LNCaP clone FGC (cell line): Measurements from ENCODE around the gene ESD.
A peak's percentile ranks its signal among the peaks of the same experiment; 100 is the strongest.

Experiments used
- DNase-seq: peaks from one replicate; pipeline ENCODE4 v3.0.0-alpha.2; 2011; ENCODE audit warnings: low read depth
- H3K4me3 ChIP-seq: 2 replicates; pipeline ENCODE4 v1.5.1; 2011; ENCODE audit warnings: mild to moderate bottlenecking, low read depth, low read length, control low read depth
- CTCF ChIP-seq: IDR thresholded peaks from 2 replicates; pipeline ENCODE4 v1.5.1; 2012; ENCODE audit warnings: mild to moderate bottlenecking; ENCODE audit not compliant: control insufficient read depth, insufficient read depth; ENCODE audit errors: extremely low read depth

Gene ESD

GRCh38 chr13:46797501-46798237 lies 708 bp upstream of the ESD start:
- DNase-seq, result no peak
- H3K4me3 ChIP-seq, result peak overlapping the region; percentile 75
- TF ChIP-seq CTCF, result no peak

GRCh38 chr13:46796129-46796514 lies 839 bp downstream of the ESD start:
- DNase-seq, result no peak
- no peak for TF ChIP-seq CTCF
- peak overlapping the region; percentile 75 for H3K4me3 ChIP-seq

GRCh38 chr13:46795321-46795720 lies 1.6 kb downstream of the ESD start:
- DNase-seq, result no peak
- H3K4me3 ChIP-seq, result no peak overlapping the region
- no peak for TF ChIP-seq CTCF

- no peak for TF ChIP-seq CTCF
- H3K4me3 ChIP-seq, result no peak overlapping the region
- DNase-seq, result no peak
These were observed 13.5 kb downstream of the ESD start for GRCh38 chr13:46783504-46783903.

- no peak for DNase-seq
- no peak for TF ChIP-seq CTCF
- H3K4me3 ChIP-seq, result no peak overlapping the region
These were observed 14.3 kb downstream of the ESD start for GRCh38 chr13:46782691-46783090.

GRCh38 chr13:46782066-46782465 lies 14.9 kb downstream of the ESD start:
- no peak for TF ChIP-seq CTCF
- no peak overlapping the region for H3K4me3 ChIP-seq
- DNase-seq, result no peak

- DNase-seq, result no peak
- no peak overlapping the region for H3K4me3 ChIP-seq
- TF ChIP-seq CTCF, result no peak
These were observed 18.1 kb downstream of the ESD start for GRCh38 chr13:46778890-46779289.
